AG04449 (cell line): ENCODE measurements around the gene ACTR1A.
"Not testable (repeated sequence)": the region's sequence is repeated elsewhere in the genome, so short reads cannot be mapped to it uniquely, and the experiment has no call there.

ENCODE experiments used
- CTCF ChIA-PET: fragments of 350-600 bp; formaldehyde crosslinking; extraction: SDS; loops from one replicate; lab custom pipeline; 2021; ENCODE audit warnings: antibody characterized with exemption; lab: Yijun Ruan, JAX
- POLR2A ChIA-PET: fragments of 400-600, 350-600 bp; formaldehyde crosslinking; extraction: SDS; loops from one replicate; lab custom pipeline; 2020; ENCODE audit warnings: antibody characterized with exemption, inconsistent platforms; lab: Yijun Ruan, JAX
- DNase-seq: peaks from one replicate; pipeline ENCODE4 v3.0.0-alpha.2; 2010; ENCODE audit warnings: low read depth, low spot score
- H3K4me3 ChIP-seq: 2 replicates; pipeline ENCODE4 v1.5.1; 2011; ENCODE audit warnings: low read depth, mild to moderate bottlenecking, control low read depth, low read length
- CTCF ChIP-seq: IDR thresholded peaks from one replicate; pipeline ENCODE4 v1.5.1; 2011; ENCODE audit warnings: mild to moderate bottlenecking, moderate library complexity, low read length, control low read depth, inconsistent platforms; ENCODE audit not compliant: insufficient read depth; ENCODE audit errors: missing control alignments

The ACTR1A gene

GRCh38 chr10:102535481-102536147 lies 33.1 kb upstream of the ACTR1A start:
- TF ChIP-seq CTCF = no peak
- ChIA-PET POLR2A (no interaction called here), CTCF (interaction anchor here (1.4 kb wide), 1 partner anchor 32 kb away, joined by 4 read pairs; the partner anchor contains the start of gene SUFU)
- H3K4me3 ChIP-seq = no peak overlapping the region
- no peak for DNase-seq

- DNase-seq, POLR2A ChIA-PET, H3K4me3 ChIP-seq: not testable (repeated sequence)
- CTCF ChIA-PET = interaction anchor here (1.4 kb wide), 1 partner anchor 31 kb away, joined by 4 read pairs; the partner anchor contains the start of gene SUFU
Observed at GRCh38 chr10:102534966-102535365, 32.5 kb upstream of the ACTR1A start.

- POLR2A ChIA-PET = no interaction called here
- no peak overlapping the region for H3K4me3 ChIP-seq
- CTCF ChIA-PET = interaction anchor here (1.4 kb wide), 1 partner anchor 30 kb away, joined by 4 read pairs; the partner anchor contains the start of gene SUFU
- no peak for DNase-seq
- no peak for TF ChIP-seq CTCF
Observed at GRCh38 chr10:102534333-102534732, 31.8 kb upstream of the ACTR1A start.

- ChIA-PET CTCF (interaction anchor here (1.6 kb wide), 1 partner anchor 23 kb away, joined by 4 read pairs; the partner anchor contains the start of gene SUFU), POLR2A (no interaction called here)
- TF ChIP-seq CTCF = no peak
- DNase-seq = no peak
- no peak overlapping the region for H3K4me3 ChIP-seq
Observed at GRCh38 chr10:102527546-102527945, 25.0 kb upstream of the ACTR1A start.

- POLR2A ChIA-PET = no interaction called here
- CTCF ChIA-PET = interaction anchor here (0.8 to 1.0 kb wide), 3 partner anchors 21 to 107 kb away, joined by 3 to 4 read pairs (median 3); partner anchors contain the start of gene SUFU
- TF ChIP-seq CTCF = no peak
- DNase-seq = no peak
- no peak overlapping the region for H3K4me3 ChIP-seq
Observed at GRCh38 chr10:102524746-102525145, 22.2 kb upstream of the ACTR1A start.

- DNase-seq = no peak
- H3K4me3 ChIP-seq = no peak overlapping the region
- ChIA-PET POLR2A (interaction anchor here (1.0 kb wide), 1 partner anchor 25 kb away, joined by 4 read pairs; no protein-coding TSS in a partner anchor), CTCF (interaction anchor here (0.7 to 2.9 kb wide), 8 partner anchors 11 to 60 kb away, joined by 3 to 16 read pairs (median 3); partner anchors contain the start of gene SUFU)
- TF ChIP-seq CTCF = no peak
Observed at GRCh38 chr10:102523250-102524029, 20.9 kb upstream of the ACTR1A start.
